Transverse colon (tissue), 4 donors: ENCODE measurements around the gene GLRA1. TPM values are rescaled to one million over a fixed set of nuclear protein-coding genes. Genes with fewer than 3 reads are reported as not detected.

Experiments
- DNase-seq: peaks from one replicate; pipeline ENCODE4 v3.0.0-alpha.2; 2019
- H3K27ac ChIP-seq, 4 donors: fragments of 200-600 bp; sonication (generic); 2 replicates each; pipeline ENCODE4 v1.5.1; 2016 to 2018; ENCODE audit warnings: inconsistent platforms in 4 of 4
- H3K27me3 ChIP-seq: fragments of 200-600 bp; sonication (generic); 2 replicates; pipeline ENCODE4 v1.5.1; 2017; ENCODE audit warnings: inconsistent platforms
- H3K36me3 ChIP-seq, 4 donors: fragments of 200-600 bp; sonication (generic); 2 replicates each; pipeline ENCODE4 v1.5.1; 2017 to 2019; ENCODE audit warnings: inconsistent platforms in 4 of 4
- H3K4me1 ChIP-seq, 4 donors: fragments of 200-600 bp; sonication (generic); 2 replicates each; pipeline ENCODE4 v1.5.1; 2017 to 2020; ENCODE audit warnings: inconsistent platforms in 4 of 4
- H3K4me3 ChIP-seq, 4 donors: fragments of 200-600 bp; sonication (generic); 1 replicate in 1 of 4; 2 replicates in 3 of 4; pipeline versions ENCODE4 v1.5.1 to v1.6.1; 2017 to 2019; ENCODE audit warnings: inconsistent platforms in 4 of 4
- H3K9me3 ChIP-seq, 2 donors: fragments of 200-600 bp; sonication (generic); 2 replicates each; pipeline ENCODE4 v1.5.1; 2017 to 2019; ENCODE audit warnings: inconsistent platforms in 2 of 2
- EP300 ChIP-seq: sonication (generic); formaldehyde crosslinking; IDR thresholded peaks from one replicate; pipeline ENCODE4 v1.6.1; 2017; ENCODE audit warnings: antibody characterized with exemption, low read depth
- POLR2A ChIP-seq: fragments of 450-650 bp; IDR thresholded peaks from one replicate; pipeline ENCODE4 v1.6.1; 2016; ENCODE audit warnings: antibody characterized with exemption, mild to moderate bottlenecking, moderate library complexity
- POLR2AphosphoS5 ChIP-seq, 3 donors: sonication (generic); formaldehyde crosslinking; IDR thresholded peaks; one replicate each; pipeline ENCODE4 v1.6.1; 2016; ENCODE audit warnings: antibody characterized with exemption in 3 of 3
- whole genome bisulfite sequencing, 2 donors: methylation state at CpG; one replicate each; pipeline ENCODE4 v1.1.5; 2018; ENCODE audit warnings: low coverage in 1 of 2; 5-methylcytosine and 5-hydroxymethylcytosine counted together
- in situ Hi-C, 4 donors: fragments of 200-750 bp; cut with MboI; loops; one replicate each; pipeline versions ENCODE4 v1.15.0 to v1.15.1; 2017; ENCODE audit warnings: low sequenced_read_pairs in 3 of 4, low pct_ligation_motif_present in 1 of 4, low pct_unique_long_range_greater_than_20kb in 1 of 4
- intact Hi-C: fragments of 100-400 bp; cut with DNase I; formaldehyde crosslinking; loops from one replicate; pipeline ENCODE4 v1.15.1; 2023; ENCODE audit warnings: low total_unique reads
- total RNA-seq, 4 donors: library from RNA; depleted of rRNA; stranded (reverse); fragments of >200 nt; gene quantifications; one replicate each; pipeline ENCODE4 v1.1.0, GENCODE V29; 2016
- TF ChIP-seq, protein P1 (sequence below), 5 experiments: fragments of 200-600 bp in 3 of 5; fragments of 450-650 bp in 2 of 5; sonication (generic) in 3 of 5; IDR thresholded peaks; 1 replicate in 2 of 5; 2 replicates in 3 of 5; pipeline ENCODE4 v1.5.1; 2016 to 2017; ENCODE audit warnings: antibody characterized with exemption in 5 of 5, inconsistent platforms in 3 of 5, mild to moderate bottlenecking in 2 of 5, moderate library complexity in 1 of 5

GLRA1 gene
- total RNA-seq, 4 donors from 2014 or later, result not detected

DNA sequence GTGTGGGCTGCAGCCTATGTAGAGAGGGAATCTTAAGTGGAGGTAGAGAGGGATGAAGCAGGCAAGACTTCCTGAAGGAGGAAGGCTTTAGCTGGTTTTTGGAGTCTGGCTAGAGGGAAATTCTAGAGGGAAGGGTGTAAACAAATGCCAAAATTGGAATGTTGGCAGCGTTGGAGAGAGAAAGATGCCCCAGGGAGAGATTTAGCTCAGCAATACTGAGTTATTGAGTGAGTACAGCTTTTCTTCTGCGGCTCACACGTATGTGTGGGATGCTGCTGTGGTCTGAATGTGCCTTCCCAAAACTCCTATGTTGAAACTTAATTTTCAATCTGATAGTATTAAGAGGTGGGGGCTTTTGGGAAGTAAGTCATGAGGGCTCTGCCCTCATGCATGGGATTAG lies 24.5 kb upstream of the GLRA1 start:
- in situ Hi-C loops (no loop called here), intact Hi-C loops (loop anchor here (10.0 kb wide), 1 partner anchor 244 kb away; no protein-coding TSS in a partner anchor)
- H3K36me3 ChIP-seq, result no peaks in the 10 kb centered on the region
- no peaks in the 10 kb centered on the region for H3K27me3 ChIP-seq
- no peak for DNase-seq
- no peak overlapping the region for H3K4me3 ChIP-seq
- TF ChIP-seq POLR2AphosphoS5 (IDR thresholded peaks at IDR 0.05) (no peak), POLR2A (no peak), EP300 (no peak)
- TF ChIP-seq, protein P1, sequence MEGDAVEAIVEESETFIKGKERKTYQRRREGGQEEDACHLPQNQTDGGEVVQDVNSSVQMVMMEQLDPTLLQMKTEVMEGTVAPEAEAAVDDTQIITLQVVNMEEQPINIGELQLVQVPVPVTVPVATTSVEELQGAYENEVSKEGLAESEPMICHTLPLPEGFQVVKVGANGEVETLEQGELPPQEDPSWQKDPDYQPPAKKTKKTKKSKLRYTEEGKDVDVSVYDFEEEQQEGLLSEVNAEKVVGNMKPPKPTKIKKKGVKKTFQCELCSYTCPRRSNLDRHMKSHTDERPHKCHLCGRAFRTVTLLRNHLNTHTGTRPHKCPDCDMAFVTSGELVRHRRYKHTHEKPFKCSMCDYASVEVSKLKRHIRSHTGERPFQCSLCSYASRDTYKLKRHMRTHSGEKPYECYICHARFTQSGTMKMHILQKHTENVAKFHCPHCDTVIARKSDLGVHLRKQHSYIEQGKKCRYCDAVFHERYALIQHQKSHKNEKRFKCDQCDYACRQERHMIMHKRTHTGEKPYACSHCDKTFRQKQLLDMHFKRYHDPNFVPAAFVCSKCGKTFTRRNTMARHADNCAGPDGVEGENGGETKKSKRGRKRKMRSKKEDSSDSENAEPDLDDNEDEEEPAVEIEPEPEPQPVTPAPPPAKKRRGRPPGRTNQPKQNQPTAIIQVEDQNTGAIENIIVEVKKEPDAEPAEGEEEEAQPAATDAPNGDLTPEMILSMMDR (IDR thresholded peaks at IDR 0.05), result no peak
- WGBS, 2 donors, result 61 to 64% methylated on average over 3 of the region's 3 CpGs
- H3K27ac ChIP-seq, result no peak overlapping the region
- H3K4me1 ChIP-seq, result no peaks in the 10 kb centered on the region
- no peaks in the 10 kb centered on the region for H3K9me3 ChIP-seq

- TF ChIP-seq EP300, result no peak
- no peak for TF ChIP-seq POLR2A
- TF ChIP-seq, protein P1 (IDR thresholded peaks at IDR 0.05), result no peak
- TF ChIP-seq POLR2AphosphoS5 (IDR thresholded peaks at IDR 0.05), result no peak
- Histone ChIP-seq H3K27ac (no peak overlapping the region), H3K27me3 (no peaks in the 10 kb centered on the region), H3K9me3 (no peaks in the 10 kb centered on the region), H3K36me3 (no peaks in the 10 kb centered on the region), H3K4me1 (no peaks in the 10 kb centered on the region), H3K4me3 (no peak overlapping the region)
- intact Hi-C loops (loop anchor here (10.0 kb wide), 1 partner anchor 243 kb away; no protein-coding TSS in a partner anchor), in situ Hi-C loops (no loop called here)
- WGBS, 2 donors, result 64 to 75% methylated on average over 4 to 5 of the region's 5 CpGs
- no peak for DNase-seq
These were observed 23.4 kb upstream of the GLRA1 start for GRCh38 chr5:151947931-151948608.

DNA sequence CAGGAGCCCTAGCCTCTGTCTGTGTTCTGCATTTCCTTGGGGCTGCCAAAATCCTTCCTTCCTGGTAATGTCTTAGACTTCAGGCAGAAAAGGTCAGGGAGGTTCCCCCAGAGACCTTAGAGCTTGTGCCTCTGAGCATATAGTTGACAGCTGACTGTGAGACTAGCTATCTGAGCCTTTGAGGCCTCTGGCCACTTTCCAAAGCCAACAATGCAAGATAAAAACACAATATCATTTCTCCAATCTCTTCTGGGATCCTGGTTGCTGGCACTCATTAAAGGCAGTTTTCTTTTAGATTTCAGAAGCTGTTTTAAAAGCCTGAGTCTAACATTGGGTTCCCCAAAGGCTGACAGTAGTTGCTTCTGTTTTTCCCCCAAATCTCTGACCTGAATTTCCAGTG lies 13.2 kb upstream of the GLRA1 start:
- no peak for TF ChIP-seq EP300
- TF ChIP-seq POLR2A, result no peak
- TF ChIP-seq, protein P1 (IDR thresholded peaks at IDR 0.05), result no peak
- no peak for TF ChIP-seq POLR2AphosphoS5 (IDR thresholded peaks at IDR 0.05)
- no peak for DNase-seq
- intact Hi-C loops (no loop called here), in situ Hi-C loops (no loop called here)
- Histone ChIP-seq H3K27ac (no peak overlapping the region), H3K9me3 (no peaks in the 10 kb centered on the region), H3K27me3 (no peaks in the 10 kb centered on the region), H3K36me3 (no peaks in the 10 kb centered on the region), H3K4me1 (no peaks in the 10 kb centered on the region), H3K4me3 (no peak overlapping the region)

DNA sequence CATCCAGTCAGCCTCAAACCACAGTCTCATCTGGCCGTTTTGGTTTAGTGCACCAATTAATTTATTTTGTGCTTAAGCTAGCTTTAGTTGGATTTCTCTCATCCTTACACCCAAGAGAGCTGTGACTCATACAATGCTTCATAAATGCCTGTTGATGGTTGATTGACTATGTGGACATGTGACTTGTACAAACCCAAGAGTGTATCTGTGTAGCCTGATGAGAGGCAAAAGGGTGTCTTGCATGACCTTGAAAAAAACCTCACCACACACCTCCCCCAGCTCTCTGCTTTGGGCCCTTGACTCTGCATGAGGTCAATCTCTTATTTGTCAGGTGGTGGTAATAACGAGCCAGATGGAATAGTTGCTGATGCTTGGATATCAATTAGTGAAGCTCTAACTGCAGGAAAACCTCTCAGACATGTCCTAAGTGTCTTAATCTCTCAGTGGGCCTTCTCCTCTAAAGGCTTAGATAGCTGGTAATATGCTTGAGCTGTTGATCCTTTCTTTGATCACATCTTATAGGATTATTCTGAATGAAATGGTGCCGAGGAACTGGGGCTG lies 10.6 kb upstream of the GLRA1 start:
- intact Hi-C loops, result no loop called here
- H3K27ac ChIP-seq, result no peak overlapping the region

DNA sequence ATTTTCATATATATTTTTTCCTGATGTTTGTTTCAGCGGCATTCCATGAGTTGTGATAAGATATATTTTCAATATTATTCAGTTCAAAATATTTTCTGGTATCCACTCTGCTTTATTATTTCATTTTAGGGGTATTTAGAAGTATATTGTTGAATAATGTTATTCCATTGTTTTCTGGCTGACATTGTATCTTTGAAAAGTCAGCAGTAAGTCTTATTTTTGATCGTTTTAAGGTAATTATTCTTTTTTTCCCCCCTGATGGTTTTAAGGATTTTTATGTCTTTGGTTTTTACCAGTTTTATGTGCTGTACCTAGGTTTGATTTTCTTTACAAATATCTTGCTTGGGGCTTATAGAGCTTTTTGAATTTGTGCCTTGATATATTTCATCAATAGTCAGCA lies 6.6 kb upstream of the GLRA1 start:
- intact Hi-C loops, result no loop called here
- 68 to 77% methylated on average over 2 of the region's 2 CpGs for WGBS, 2 donors

More for the DNA sequence above, 10.6 kb upstream of the GLRA1 start:
- Histone ChIP-seq H3K27me3 (no peaks in the 10 kb centered on the region), H3K36me3 (no peaks in the 10 kb centered on the region), H3K4me3 (no peak overlapping the region), H3K9me3 (peaks cover 10 to 21% of the 10 kb centered on the region in 2 donors), H3K4me1 (no peaks in the 10 kb centered on the region)
- in situ Hi-C loops, result no loop called here
- no peak for TF ChIP-seq POLR2AphosphoS5 (IDR thresholded peaks at IDR 0.05)
- TF ChIP-seq POLR2A, result no peak
- WGBS, 2 donors, result 71 to 80% methylated on average over 1 to 3 of the region's 3 CpGs
- no peak for DNase-seq

More for the DNA sequence above, 6.6 kb upstream of the GLRA1 start:
- no peak for DNase-seq
- H3K9me3 ChIP-seq, result peaks cover 10 to 21% of the 10 kb centered on the region in 2 donors
- no peaks in the 10 kb centered on the region for H3K4me1 ChIP-seq
- no peak overlapping the region for H3K4me3 ChIP-seq
- in situ Hi-C loops, result no loop called here
- TF ChIP-seq EP300 (no peak), POLR2A (no peak)
- no peak overlapping the region for H3K27ac ChIP-seq
- H3K36me3 ChIP-seq, result no peaks in the 10 kb centered on the region
- peaks cover 2% of the 10 kb centered on the region for H3K27me3 ChIP-seq
